Thyroid gland (tissue), 4 donors: ENCODE results near the gene PROK2.

Source experiments
- CTCF ChIP-seq, 6 experiments: fragments of 200-600 bp in 3 of 6; fragments of 450-650 bp in 3 of 6; sonication (generic) in 3 of 6; IDR thresholded peaks; one replicate each; pipeline ENCODE4 v1.5.1; 2016 to 2019; ENCODE audit warnings: antibody characterized with exemption in 6 of 6, mild to moderate bottlenecking in 2 of 6, inconsistent platforms in 1 of 6, moderate library complexity in 1 of 6
- POLR2A ChIP-seq, 2 donors: fragments of 450-650 bp; IDR thresholded peaks; one replicate each; pipeline ENCODE4 v1.6.1; 2017; ENCODE audit warnings: antibody characterized with exemption in 2 of 2, mild to moderate bottlenecking in 2 of 2, moderate library complexity in 1 of 2

GRCh38 chr3:71800023-71800422 is 15.1 kb upstream of the PROK2 start:
- TF ChIP-seq POLR2A (IDR thresholded peaks at IDR 0.05) (no peak), CTCF (IDR thresholded peaks at IDR 0.05) (no peak)
